SK-N-SH treated with all-trans-retinoic acid at 6 μM for 48 hours (cell line): ENCODE data around the gene KAZALD1.

Experiments
- ATAC-seq: fragments of 200-7000 bp; cut with Tn5 transposase; 3 replicates; pipeline ENCODE4 v1.9.1; 2020; ENCODE audit warnings: mild to moderate bottlenecking, moderate library complexity
- ARNTL ChIP-seq: fragments of 450-650 bp; formaldehyde crosslinking; IDR thresholded peaks from 2 replicates; pipeline ENCODE4 v1.5.0; 2020; ENCODE audit warnings: low read depth, mild to moderate bottlenecking, moderate library complexity, borderline replicate concordance
- BACH2 ChIP-seq: fragments of 250-450 bp; sonication (Bioruptor Pico); IDR thresholded peaks from 2 replicates; pipeline ENCODE4 v1.9.0; 2021; ENCODE audit warnings: mild to moderate bottlenecking, borderline replicate concordance
- CREB5 ChIP-seq: fragments of 250-450 bp; sonication (Bioruptor Pico); IDR thresholded peaks from 2 replicates; pipeline ENCODE4 v1.5.1; 2020; ENCODE audit warnings: low read depth, mild to moderate bottlenecking, moderate library complexity
- CSDC2 ChIP-seq: fragments of 250-450 bp; sonication (Bioruptor Pico); IDR thresholded peaks from 2 replicates; pipeline ENCODE4 v1.5.0; 2020; ENCODE audit warnings: mild to moderate bottlenecking, moderate library complexity
- ESRRG ChIP-seq: fragments of 250-450 bp; sonication (Bioruptor Pico); IDR thresholded peaks from 2 replicates; pipeline ENCODE4 v1.6.1; 2021; ENCODE audit warnings: mild to moderate bottlenecking
- GLIS3 ChIP-seq: fragments of 250-450 bp; sonication (Bioruptor Pico); IDR thresholded peaks from 2 replicates; pipeline ENCODE4 v1.5.0; 2020; ENCODE audit warnings: mild to moderate bottlenecking, moderate library complexity
- ISL1 ChIP-seq: fragments of 250-450 bp; sonication (Bioruptor Pico); IDR thresholded peaks from 2 replicates; pipeline ENCODE4 v2.1.2; 2022; ENCODE audit warnings: mild to moderate bottlenecking, moderate library complexity
- OSR1 ChIP-seq: fragments of 250-450 bp; sonication (Bioruptor Pico); IDR thresholded peaks from 2 replicates; pipeline ENCODE4 v1.8.0; 2022; ENCODE audit warnings: moderate library complexity, mild to moderate bottlenecking, inconsistent platforms
- PATZ1 ChIP-seq: fragments of 250-450 bp; sonication (Bioruptor Pico); IDR thresholded peaks from 2 replicates; pipeline ENCODE4 v1.8.0; 2020; ENCODE audit warnings: mild to moderate bottlenecking, moderate library complexity, borderline replicate concordance
- PPARA ChIP-seq: fragments of 250-450 bp; sonication (Bioruptor Pico); IDR thresholded peaks from 2 replicates; pipeline ENCODE4 v1.5.0; 2020; ENCODE audit warnings: mild to moderate bottlenecking, borderline replicate concordance
- RARB ChIP-seq: fragments of 250-450 bp; sonication (Bioruptor Pico); IDR thresholded peaks from 2 replicates; pipeline ENCODE4 v1.8.0; 2021; ENCODE audit warnings: mild to moderate bottlenecking, moderate library complexity
- SNAI2 ChIP-seq: fragments of 250-450 bp; sonication (Bioruptor Pico); IDR thresholded peaks from 2 replicates; pipeline ENCODE4 v1.5.0; 2020; ENCODE audit warnings: mild to moderate bottlenecking, moderate library complexity
- TCF4 ChIP-seq: fragments of 250-450 bp; sonication (Bioruptor Pico); IDR thresholded peaks from 2 replicates; pipeline ENCODE4 v1.8.0; 2021; ENCODE audit warnings: mild to moderate bottlenecking, moderate library complexity, borderline replicate concordance
- TOX ChIP-seq: fragments of 250-450 bp; sonication (Bioruptor Pico); IDR thresholded peaks from 2 replicates; pipeline ENCODE4 v1.8.0; 2021; ENCODE audit warnings: mild to moderate bottlenecking, moderate library complexity, borderline replicate concordance
- ZC3H10 ChIP-seq: fragments of 250-450 bp; sonication (Bioruptor Pico); IDR thresholded peaks from 2 replicates; pipeline ENCODE4 v1.5.1; 2021; ENCODE audit warnings: mild to moderate bottlenecking, moderate library complexity
- ZFP3 ChIP-seq: fragments of 250-450 bp; sonication (Bioruptor Pico); IDR thresholded peaks from 2 replicates; pipeline ENCODE4 v1.5.0; 2020; ENCODE audit warnings: mild to moderate bottlenecking, moderate library complexity
- ZFP30 ChIP-seq: fragments of 450-650 bp; formaldehyde crosslinking; IDR thresholded peaks from 2 replicates; pipeline ENCODE4 v1.5.0; 2022; ENCODE audit warnings: mild to moderate bottlenecking, moderate library complexity
- ZNF565 ChIP-seq: fragments of 450-650 bp; formaldehyde crosslinking; conservative IDR thresholded peaks from 2 replicates; pipeline ENCODE4 v1.5.0; 2020; ENCODE audit warnings: low read depth, mild to moderate bottlenecking, moderate library complexity
- ZNF70 ChIP-seq: fragments of 450-650 bp; formaldehyde crosslinking; IDR thresholded peaks from 2 replicates; pipeline ENCODE4 v1.5.0; 2020; ENCODE audit warnings: mild to moderate bottlenecking, moderate library complexity
- ZNF8 ChIP-seq: fragments of 450-650 bp; formaldehyde crosslinking; IDR thresholded peaks from 2 replicates; pipeline ENCODE4 v1.5.0; 2020; ENCODE audit warnings: mild to moderate bottlenecking, moderate library complexity
- TF ChIP-seq, protein P1 (sequence below): fragments of 250-450 bp; sonication (Bioruptor Pico); IDR thresholded peaks from 2 replicates; pipeline ENCODE4 v1.8.0; 2021; ENCODE audit warnings: low read depth, mild to moderate bottlenecking, moderate library complexity, borderline replicate concordance

The KAZALD1 gene

DNA sequence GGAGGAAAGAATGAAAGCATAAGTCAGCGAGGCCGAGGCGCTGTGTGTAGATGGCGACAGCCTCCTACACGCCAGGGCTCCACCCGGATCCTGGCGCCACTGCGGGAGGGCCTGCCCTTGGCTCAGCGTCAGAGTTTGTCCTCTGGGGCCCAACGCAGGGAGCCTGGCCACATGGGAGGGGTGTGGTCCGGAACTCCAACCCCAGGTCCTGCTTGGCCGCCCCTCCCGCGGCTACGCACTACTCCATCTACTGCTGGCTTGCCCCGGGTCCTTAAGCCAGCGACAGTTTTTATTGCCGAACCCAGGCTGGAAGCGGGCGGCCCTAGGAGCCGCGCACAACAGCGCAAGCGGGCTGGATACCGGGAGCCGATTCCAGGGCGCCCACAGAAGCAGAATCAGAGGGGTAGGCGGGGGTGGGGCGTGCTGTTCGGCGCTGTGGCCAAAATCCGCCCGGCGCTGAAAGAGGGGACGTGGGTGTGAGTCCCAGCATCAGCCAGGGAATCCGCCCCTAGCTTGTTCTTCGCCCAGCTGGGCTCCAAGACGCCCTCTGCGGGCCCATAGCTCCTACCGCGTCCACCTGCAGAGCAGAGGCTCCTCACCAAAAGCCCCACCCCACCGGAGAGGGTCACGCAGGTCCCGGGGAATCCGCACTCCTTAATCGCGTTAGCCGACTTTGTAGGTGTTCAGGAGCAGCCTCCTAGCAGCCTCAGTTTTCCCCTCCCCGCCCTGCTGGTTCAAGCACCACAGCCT lies 4.5 kb downstream of the KAZALD1 start:
- peak; percentile 68 for ATAC-seq
- TF ChIP-seq RARB (no peak), PPARA (CRISPR knock-in tag) (no peak), ESRRG (CRISPR knock-in tag) (no peak), ZNF70 (no peak), ZC3H10 (CRISPR knock-in tag) (no peak), GLIS3 (CRISPR knock-in tag) (no peak), PATZ1 (CRISPR knock-in tag) (no peak), ZNF565 (CRISPR knock-in tag) (no peak), BACH2 (no peak), SNAI2 (CRISPR knock-in tag) (no peak), ZNF8 (CRISPR knock-in tag) (no peak), ARNTL (CRISPR knock-in tag) (no peak), TCF4 (CRISPR knock-in tag) (no peak), ZFP30 (no peak), OSR1 (no peak), ZFP3 (CRISPR knock-in tag) (no peak)
- TF ChIP-seq, protein P1, sequence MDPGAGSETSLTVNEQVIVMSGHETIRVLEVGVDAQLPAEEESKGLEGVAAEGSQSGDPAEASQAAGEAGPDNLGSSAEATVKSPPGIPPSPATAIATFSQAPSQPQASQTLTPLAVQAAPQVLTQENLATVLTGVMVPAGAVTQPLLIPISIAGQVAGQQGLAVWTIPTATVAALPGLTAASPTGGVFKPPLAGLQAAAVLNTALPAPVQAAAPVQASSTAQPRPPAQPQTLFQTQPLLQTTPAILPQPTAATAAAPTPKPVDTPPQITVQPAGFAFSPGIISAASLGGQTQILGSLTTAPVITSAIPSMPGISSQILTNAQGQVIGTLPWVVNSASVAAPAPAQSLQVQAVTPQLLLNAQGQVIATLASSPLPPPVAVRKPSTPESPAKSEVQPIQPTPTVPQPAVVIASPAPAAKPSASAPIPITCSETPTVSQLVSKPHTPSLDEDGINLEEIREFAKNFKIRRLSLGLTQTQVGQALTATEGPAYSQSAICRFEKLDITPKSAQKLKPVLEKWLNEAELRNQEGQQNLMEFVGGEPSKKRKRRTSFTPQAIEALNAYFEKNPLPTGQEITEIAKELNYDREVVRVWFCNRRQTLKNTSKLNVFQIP, result no peak
- TF ChIP-seq, all 23 proteins: peak for 0

- TF ChIP-seq CSDC2 (no peak), ZNF70 (no peak), ZNF565 (CRISPR knock-in tag) (no peak), ISL1 (CRISPR knock-in tag) (no peak), TCF4 (CRISPR knock-in tag) (no peak), SNAI2 (CRISPR knock-in tag) (no peak), CREB5 (no peak), ZC3H10 (CRISPR knock-in tag) (no peak)
- TF ChIP-seq, protein P1, result no peak
- TF ChIP-seq, all 23 proteins: peak for 0
- ATAC-seq, result peak; percentile 49
Measured at GRCh38 chr10:101066896-101067355, 5.1 kb downstream of the KAZALD1 start.

DNA sequence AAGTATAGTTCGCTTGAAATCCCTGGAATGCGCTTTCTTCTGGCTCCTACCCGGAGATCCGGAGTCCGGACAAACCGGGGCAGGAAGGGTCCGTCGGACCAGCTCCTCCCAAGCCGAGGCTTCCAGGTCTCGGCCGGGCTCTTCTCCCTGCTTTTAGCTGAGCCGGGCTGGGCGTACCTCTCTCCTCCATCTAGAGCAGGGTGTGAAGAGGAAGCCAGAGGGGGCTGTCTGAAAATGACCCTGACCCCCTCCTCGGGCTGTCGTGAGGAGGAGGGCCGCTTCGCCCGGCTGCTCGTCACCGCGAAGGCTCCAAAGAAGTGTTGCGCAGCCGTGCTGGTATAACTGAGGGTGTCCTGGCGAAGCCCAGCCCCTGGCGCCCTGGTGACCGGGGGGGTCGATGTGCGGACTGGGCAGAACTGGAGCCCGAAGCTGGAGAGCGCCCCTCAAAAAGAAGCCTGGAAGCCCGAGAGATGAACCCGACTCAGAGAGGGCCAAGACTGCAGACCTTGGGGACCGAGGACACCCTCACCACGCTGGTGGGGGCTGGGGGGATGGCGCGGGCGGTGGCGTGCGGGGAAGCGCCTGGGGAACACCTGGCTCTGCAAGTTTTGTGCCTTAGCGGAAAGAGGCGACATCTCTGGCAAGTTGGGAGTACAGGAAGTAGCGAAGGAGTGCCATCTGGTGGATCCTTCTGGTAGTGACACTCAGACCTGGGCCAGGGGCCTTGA lies 5.7 kb downstream of the KAZALD1 start:
- TF ChIP-seq TOX, result no peak
- peak; percentile 24; the same call in 1 of the 2 replicates for TF ChIP-seq TCF4 (CRISPR knock-in tag)
- TF ChIP-seq, all 23 proteins: peak for 1
- ATAC-seq, result peak; percentile 83

GRCh38 chr10:101069441-101069840 lies 7.7 kb downstream of the KAZALD1 start:
- ATAC-seq, result no peak
- TF ChIP-seq ZFP3 (CRISPR knock-in tag), result no peak
- TF ChIP-seq ZNF70, result no peak
- no peak for TF ChIP-seq GLIS3 (CRISPR knock-in tag)
- TF ChIP-seq BACH2, result no peak
- TF ChIP-seq CREB5, result no peak
- no peak for TF ChIP-seq SNAI2 (CRISPR knock-in tag)
- no peak for TF ChIP-seq ESRRG (CRISPR knock-in tag)
- no peak for TF ChIP-seq PATZ1 (CRISPR knock-in tag)
- TF ChIP-seq ISL1 (CRISPR knock-in tag), result no peak
- TF ChIP-seq CSDC2, result no peak
- TF ChIP-seq ZFP30, result no peak
- no peak for TF ChIP-seq ZNF8 (CRISPR knock-in tag)
